Islet of Langerhans (tissue), 1 donor: Measurements from ENCODE around the gene MRTFA.
"Not testable (repeated sequence)": the region's sequence is repeated elsewhere in the genome, so short reads cannot be mapped to it uniquely, and the experiment has no call there.

Source experiments
- FAIRE-seq: peaks from one replicate; lab custom pipeline; 2011; peaks lifted over from hg19 to GRCh38; lab: Jason Lieb, UNC

Gene MRTFA

DNA sequence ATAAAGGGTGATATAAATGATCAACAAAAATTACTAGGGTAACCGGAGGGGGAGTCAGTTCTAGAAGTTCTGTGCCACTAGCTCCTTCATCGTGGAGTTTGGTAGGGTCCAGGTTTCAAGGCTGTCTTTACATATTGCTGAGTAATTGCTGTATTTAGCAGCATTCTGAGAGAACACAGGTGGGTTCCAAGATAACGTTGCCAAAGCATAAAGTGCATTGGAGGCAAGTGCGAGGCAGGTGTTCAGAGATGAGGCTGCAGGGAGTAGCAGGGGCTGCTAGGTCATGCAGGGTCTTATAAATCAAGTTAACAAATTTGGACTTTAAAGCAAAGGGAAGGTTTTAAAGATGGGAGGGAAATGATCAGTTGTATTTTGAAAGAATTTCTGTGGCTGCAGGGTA is 248.3 kb downstream of the MRTFA start:
- FAIRE-seq, result no peak

DNA sequence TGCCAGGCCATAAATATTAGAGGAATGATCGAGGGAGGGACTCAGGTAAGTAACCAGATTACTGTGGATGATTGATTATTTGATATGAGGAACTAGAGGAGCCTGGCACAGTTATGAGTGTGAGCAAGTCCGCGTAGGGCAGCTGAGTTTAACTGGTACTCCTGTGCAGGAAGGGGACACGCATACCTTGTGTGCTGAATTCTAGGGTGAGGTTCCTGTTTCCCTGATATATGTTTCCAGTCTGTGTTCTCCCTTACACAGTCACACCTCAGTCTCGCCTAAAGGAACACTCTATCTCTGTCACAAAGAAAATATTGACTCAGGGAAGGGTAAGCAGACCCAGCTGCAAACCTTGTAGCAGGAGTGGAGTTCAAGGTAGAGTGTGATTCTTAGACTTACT is 248.8 kb downstream of the MRTFA start:
- no peak for FAIRE-seq

DNA sequence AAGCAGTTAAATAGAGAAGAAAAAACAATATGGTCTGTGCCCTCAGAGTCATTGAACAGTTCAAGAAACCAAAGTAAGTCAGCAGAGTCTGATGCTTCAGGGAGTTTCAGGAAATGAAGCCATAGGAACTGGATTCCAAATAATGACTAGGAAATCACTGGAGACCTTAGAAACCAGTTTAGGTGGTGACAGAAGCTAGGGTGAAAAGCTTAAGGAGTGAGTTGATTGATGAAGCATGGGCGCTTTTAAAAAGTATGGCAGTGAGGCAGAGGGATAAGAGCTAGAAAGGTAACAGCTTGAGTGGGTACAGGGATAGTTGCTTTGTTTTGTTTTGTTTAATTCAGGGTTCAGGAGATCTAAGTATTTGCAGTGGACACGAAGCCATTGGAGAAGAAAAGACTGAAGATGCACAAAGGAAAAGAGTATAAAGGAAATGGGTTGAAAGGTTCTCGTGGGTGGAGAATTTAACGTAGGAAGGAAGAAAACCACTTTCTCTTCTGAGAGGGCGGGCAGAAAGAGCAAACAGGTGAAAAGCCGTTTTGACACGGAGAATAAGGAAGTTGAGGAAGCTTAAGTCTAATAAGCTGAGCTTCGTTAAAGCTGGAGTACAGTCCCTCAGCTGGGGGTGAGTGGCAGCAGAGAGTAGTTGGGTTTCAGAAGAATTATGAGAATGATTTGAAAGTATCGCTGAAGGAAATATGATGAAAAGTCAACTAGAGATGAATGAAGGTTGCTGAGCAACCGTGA is 251.3 kb downstream of the MRTFA start:
- FAIRE-seq, result no peak

- no peak for FAIRE-seq
Observed at GRCh38 chr22:40383905-40384304, 252.6 kb downstream of the MRTFA start.

DNA sequence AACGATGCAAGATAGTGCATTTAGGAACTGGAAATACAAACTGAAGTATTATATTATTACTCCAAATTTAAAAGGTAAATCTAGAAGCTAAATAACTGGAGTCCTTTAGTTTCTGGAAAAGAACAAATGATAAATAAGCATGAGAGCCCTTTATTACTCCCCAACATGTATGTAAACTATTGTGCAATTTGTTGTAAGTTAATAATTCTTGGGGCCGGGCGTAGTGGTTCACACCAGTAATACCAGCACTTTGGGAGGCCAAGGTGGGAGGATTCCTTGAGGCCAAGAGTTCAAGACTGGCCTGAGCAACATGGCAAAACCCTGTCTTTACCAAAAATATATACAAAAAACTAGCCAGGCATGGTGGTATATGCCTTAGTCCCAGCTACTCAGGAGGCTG is 255.1 kb downstream of the MRTFA start:
- FAIRE-seq, result no peak

GRCh38 chr22:40378448-40378847 is 258.1 kb downstream of the MRTFA start:
- not testable (repeated sequence) for FAIRE-seq

GRCh38 chr22:40377931-40378330 is 258.6 kb downstream of the MRTFA start:
- FAIRE-seq, result no peak

GRCh38 chr22:40376149-40376548 is 260.4 kb downstream of the MRTFA start:
- FAIRE-seq, result no peak

DNA sequence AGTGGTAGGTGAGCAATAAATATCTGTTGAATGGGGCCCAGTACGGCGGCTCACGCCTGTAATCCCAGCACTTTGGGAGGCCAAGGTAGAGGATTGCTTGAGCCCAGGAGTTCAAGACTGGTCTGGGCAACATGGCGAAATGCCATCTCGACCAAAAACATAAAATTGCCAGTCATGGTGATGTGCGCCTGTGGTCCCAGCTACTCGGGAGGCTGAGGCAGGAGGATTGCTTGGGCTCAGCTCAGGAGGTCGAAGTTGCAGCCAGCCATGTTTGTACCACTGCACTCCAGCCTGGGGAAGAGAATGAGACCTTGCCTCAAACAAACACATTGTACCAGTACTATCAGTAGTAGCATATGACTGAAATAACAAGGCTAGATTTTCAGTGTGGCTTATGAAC is 262.0 kb downstream of the MRTFA start:
- FAIRE-seq, result no peak

DNA sequence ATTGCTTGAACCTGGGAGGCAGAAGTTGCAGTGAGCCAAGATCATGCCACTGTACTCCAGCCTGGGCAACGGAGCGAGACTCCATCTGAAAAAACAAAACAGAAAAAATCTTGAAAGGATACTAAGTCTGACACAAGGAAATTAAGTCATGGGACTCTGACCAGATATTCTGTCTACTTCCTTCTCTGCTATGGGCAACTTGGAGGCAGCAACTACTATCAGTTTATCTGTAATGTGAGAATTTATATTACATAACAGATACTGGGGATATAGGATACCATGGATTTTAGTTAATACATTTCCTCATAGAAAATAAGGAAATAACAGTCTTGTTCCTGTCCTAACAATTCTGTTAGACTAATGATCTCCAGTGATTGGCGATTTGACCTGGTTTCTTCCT is 267.7 kb downstream of the MRTFA start:
- FAIRE-seq, result no peak

DNA sequence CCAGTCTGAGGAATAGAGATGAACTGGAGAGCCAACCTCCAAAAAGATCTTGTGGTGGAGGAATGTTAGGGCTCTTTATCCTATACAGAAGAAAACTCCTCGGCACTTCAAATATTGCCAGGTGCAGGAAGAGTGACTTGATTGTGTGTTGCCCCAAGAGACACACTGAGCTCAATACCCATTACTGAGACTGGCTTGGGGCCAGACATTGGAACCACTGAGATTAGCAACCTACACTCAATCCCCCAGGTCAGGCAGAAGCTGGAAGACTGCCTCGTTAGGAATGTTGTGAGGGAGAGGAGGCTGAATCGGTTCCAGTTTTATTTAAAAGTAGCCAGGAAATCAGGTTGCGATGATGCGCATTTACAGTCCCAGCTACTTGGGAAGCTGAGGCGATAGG is 268.5 kb downstream of the MRTFA start:
- FAIRE-seq, result no peak

GRCh38 chr22:40367342-40367741 is 269.2 kb downstream of the MRTFA start:
- no peak for FAIRE-seq

GRCh38 chr22:40366068-40366467 is 270.5 kb downstream of the MRTFA start:
- FAIRE-seq, result no peak

- no peak for FAIRE-seq
Observed at GRCh38 chr22:40364431-40364830, 272.1 kb downstream of the MRTFA start.

- FAIRE-seq, result no peak
Observed at GRCh38 chr22:40363059-40363458, 273.5 kb downstream of the MRTFA start.

- FAIRE-seq, result no peak
Observed at GRCh38 chr22:40361100-40361499, 275.4 kb downstream of the MRTFA start.
